ENCODE measurements around the gene DUT.

The DUT gene

DNA sequence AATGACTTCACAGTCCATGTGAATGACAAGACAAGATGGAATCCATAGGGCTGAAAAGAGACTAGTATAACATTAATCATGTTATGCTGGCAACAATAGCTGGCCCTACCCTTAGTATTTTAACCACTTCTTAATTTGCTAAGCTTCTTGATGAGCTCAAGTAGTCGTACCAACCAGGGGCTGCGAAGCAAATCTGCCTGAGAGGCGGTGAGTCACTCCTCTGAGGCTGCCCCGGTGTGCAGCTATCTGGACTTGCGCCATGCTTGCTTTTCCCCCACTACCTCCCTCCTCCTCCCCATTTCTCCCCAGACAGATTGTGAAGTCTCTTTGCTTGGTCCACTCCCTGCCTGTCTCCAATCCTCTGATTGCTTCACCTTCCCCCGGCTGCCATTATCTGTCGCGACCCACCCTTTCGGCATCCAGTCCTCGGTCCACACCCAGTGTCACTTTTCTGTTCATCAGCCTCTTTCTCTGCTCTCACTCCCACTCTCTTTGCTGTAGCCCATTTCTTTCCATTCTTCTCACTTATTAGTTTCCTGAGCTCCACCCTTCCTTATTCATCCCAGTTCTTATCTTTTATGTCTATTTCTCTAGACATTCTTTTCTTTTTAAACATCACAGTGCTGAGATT is 42.7 kb downstream of the DUT start:
- DNase-seq: peak; percentile 4

DNA sequence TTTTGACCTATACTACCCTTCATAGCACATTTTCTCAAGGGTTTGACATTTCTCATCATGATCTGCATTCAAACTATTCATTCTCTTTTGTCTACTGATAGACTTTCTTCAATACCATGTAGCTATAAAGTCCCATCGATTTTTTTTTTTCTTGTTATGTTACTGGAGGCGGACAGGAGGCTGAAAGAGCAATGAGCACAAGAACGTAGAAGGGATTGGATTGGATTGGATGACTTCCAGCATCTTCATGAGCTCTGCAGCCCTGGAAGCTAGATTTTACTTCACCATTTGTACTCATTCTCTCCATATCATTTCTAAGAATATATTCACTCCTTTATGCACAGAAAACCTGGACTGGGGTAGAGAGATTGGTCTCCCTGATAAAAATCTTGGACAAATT is 43.2 kb downstream of the DUT start:
- no peak for DNase-seq

- DNase-seq: no peak
Observed at GRCh38 chr15:48375767-48376166, 44.5 kb downstream of the DUT start.

- DNase-seq: no peak
Observed at GRCh38 chr15:48380198-48380597, 49.0 kb downstream of the DUT start.

- DNase-seq: no peak
Observed at GRCh38 chr15:48381861-48382260, 50.6 kb downstream of the DUT start.

DNA sequence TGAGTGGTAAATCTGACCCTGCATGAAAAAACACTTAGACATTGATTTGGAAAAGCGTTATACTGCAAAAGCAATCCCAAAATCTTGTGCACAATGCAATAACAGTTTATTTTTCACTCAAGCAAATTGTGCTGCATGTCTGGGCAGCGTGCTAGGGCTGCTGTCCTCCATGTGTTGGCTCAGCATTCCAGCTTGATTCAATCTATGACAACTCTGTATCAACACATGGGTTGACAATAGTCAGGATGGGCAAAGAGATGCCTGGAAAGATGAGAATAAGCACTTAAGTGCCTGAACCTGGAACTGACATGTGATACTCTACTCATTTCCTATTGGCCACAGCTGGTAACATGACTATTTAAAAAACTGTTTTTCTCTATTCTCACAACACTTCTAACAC is 51.8 kb downstream of the DUT start:
- DNase-seq: no peak

GRCh38 chr15:48384616-48385015 is 53.4 kb downstream of the DUT start:
- DNase-seq: no peak

GRCh38 chr15:48385031-48385830 is 54.0 kb downstream of the DUT start:
- no peak for DNase-seq

DNA sequence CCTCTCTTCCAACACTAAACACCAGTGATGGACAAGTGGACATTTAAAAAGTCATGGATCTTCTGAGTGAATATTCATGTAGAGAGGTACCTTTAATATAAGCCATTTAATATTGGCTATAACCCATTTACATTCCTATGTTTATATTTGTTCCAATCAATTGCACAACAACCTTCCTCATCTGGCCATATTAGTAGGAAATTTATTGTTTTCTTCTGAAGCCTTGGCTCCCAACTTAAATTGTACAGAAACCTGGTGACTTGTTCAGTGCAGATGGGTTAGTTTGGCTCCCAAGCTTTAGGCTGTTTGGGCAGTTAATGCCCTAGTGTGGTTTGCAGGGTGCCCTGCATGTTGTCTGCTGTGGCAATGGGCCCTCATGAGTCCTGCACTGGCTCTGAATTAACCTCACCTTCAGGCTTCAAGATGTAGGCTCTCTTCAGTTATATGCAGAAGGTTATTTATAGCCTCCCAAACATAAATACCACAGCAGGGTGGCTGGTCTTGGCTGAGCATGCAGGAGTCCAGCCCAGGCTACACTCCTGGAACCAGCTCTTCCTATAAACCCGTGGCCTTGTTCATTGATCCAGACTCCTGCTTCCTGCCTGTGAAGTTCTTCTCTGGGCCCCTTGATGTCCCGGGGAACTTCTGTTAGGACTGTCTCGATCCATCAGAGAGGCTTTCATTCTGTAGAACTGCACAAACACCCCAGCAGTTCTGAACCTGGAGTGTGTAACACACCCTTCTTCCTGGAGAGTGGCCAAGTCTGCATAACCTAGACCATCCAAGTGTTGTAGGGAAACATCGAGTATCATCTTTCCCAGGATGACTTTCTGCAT is 57.0 kb downstream of the DUT start:
- DNase-seq: no peak

- no peak for DNase-seq
Observed at GRCh38 chr15:48388910-48389309, 57.7 kb downstream of the DUT start.

DNA sequence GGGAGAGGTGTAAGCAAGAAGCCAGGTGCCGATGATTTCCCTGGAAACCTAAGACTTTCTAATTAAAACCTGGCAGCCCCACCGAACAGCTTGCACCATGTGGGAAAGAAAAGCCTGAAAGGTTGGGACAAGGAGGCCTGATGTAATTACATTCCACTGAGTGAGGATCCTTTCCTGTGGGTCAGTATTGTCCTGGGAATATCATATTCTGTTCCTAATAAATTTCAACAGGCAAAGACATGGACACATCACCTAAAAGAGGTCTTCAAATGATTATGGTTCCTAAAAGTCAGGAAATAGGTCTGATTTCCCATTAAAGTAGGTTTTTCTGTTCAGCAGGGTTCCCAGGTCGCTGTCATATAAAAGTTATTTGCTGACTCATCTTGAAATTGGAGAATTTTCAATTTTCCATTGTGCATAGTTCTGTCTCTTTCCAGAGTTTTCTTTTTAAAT is 58.5 kb downstream of the DUT start:
- DNase-seq: no peak

DNA sequence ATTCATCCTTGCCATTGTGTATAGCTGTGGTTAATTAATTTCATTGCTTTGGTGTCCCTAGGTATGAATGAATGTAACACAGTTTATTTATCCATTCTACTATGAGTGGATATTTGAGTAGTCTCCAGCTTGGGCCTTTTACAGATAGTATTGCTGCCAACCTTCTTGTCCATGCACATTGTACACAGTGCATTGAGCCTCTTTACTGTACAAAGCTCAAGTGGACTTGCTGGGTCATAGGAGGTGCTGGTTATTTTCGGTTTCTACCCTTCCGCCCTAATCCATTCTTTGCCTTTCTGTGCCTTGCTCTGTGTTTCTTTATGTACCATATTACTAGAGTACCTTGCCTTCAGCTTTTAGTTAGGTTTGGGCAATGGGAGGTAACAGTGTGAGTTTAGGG is 60.7 kb downstream of the DUT start:
- DNase-seq: no peak

DNA sequence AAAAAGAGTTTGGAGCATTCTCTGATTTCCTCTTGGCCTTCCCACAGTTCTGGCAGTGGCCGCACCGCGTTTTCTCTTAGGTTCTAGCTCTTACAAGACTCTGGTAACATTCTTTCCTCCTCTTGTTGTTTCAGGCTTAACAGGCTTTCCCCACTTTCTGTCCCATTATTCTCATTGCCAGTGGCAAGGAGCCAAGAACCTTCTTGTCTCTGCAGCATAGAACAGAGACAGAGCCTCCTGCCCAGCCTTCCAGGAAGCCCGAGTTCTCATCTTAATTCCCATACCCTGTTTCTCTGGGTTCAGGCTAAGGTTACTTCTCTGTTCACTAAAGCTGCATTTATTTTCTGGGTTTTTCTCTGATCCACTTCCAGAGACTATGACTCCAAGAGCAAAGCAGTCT is 61.1 kb downstream of the DUT start:
- no peak for DNase-seq
